Keratinocyte (primary cell): ENCODE results near the gene EPAS1. TPM values are rescaled to one million over a fixed set of nuclear protein-coding genes. Genes with fewer than 3 reads are reported as not detected.

Source experiments
- DNase-seq: peaks from one replicate; pipeline ENCODE4 v3.0.0-alpha.2; 2011; ENCODE audit warnings: low read depth, missing footprints, low spot score
- FAIRE-seq: peaks from 2 replicates; lab custom pipeline; 2011; peaks lifted over from hg19 to GRCh38; lab: Jason Lieb, UNC
- H2AFZ ChIP-seq: 2 replicates; pipeline ENCODE4 v1.6.0; 2012; ENCODE audit warnings: low read length, control low read depth, inconsistent platforms; ENCODE audit not compliant: control insufficient read depth
- H3K27ac ChIP-seq: 2 replicates; pipeline ENCODE4 v1.5.1; 2011; ENCODE audit warnings: low read length; ENCODE audit not compliant: control insufficient read depth, insufficient read depth
- H3K27me3 ChIP-seq: 3 replicates; pipeline ENCODE4 v1.6.0; 2011; ENCODE audit warnings: low read length; ENCODE audit not compliant: control insufficient read depth, insufficient read depth; ENCODE audit errors: extremely low read depth
- H3K36me3 ChIP-seq, 2 experiments: 2 replicates in 1 of 2; 3 replicates in 1 of 2; pipeline ENCODE4 v1.5.1; 2011; ENCODE audit warnings: low read length in 2 of 2, mild to moderate bottlenecking in 1 of 2; ENCODE audit not compliant: control insufficient read depth in 2 of 2, insufficient read depth in 2 of 2; ENCODE audit errors: extremely low read depth in 1 of 2
- H3K4me1 ChIP-seq: 3 replicates; pipeline ENCODE4 v1.5.1; 2011; ENCODE audit warnings: low read length; ENCODE audit not compliant: control insufficient read depth, insufficient read depth; ENCODE audit errors: extremely low read depth
- H3K4me2 ChIP-seq: 3 replicates; pipeline ENCODE4 v1.6.0; 2011; ENCODE audit warnings: low read depth, low read length; ENCODE audit not compliant: control insufficient read depth, insufficient read depth; ENCODE audit errors: extremely low read depth
- H3K4me3 ChIP-seq, 3 experiments: fragments of 200-600 bp in 1 of 3; sonication (generic) in 1 of 3; 2 replicates in 2 of 3; 3 replicates in 1 of 3; pipeline ENCODE4 v1.5.1; 2011 to 2016; ENCODE audit warnings: low read length in 3 of 3, mild to moderate bottlenecking in 3 of 3, control low read depth in 2 of 3, inconsistent platforms in 1 of 3, low read depth in 1 of 3, mixed read lengths in 1 of 3, mixed run types in 1 of 3, moderate library complexity in 1 of 3; ENCODE audit not compliant: control insufficient read depth in 2 of 3, insufficient read depth in 2 of 3; ENCODE audit errors: extremely low read depth in 1 of 3
- H3K79me2 ChIP-seq: 2 replicates; pipeline ENCODE4 v1.6.0; 2012; ENCODE audit warnings: low read length; ENCODE audit not compliant: control insufficient read depth, insufficient read depth
- H3K9ac ChIP-seq: 3 replicates; pipeline ENCODE4 v1.6.0; 2011; ENCODE audit warnings: low read length; ENCODE audit not compliant: control insufficient read depth, insufficient read depth; ENCODE audit errors: extremely low read depth
- H3K9me1 ChIP-seq: 3 replicates; pipeline ENCODE4 v1.6.0; 2011; ENCODE audit warnings: low read length; ENCODE audit not compliant: control insufficient read depth, insufficient read depth; ENCODE audit errors: extremely low read depth
- H3K9me3 ChIP-seq: 2 replicates; pipeline ENCODE4 v1.5.1; 2012; ENCODE audit warnings: low read depth, low read length; ENCODE audit not compliant: control insufficient read depth
- H4K20me1 ChIP-seq: 3 replicates; pipeline ENCODE4 v1.6.0; 2011; ENCODE audit warnings: low read length; ENCODE audit not compliant: control insufficient read depth, insufficient read depth; ENCODE audit errors: extremely low read depth
- EZH2 ChIP-seq: IDR thresholded peaks from one replicate; pipeline ENCODE4 v1.6.1; 2012; ENCODE audit warnings: inconsistent platforms, mild to moderate bottlenecking, low read length, moderate library complexity
- dilution Hi-C: fragments of 300-500 bp; cut with MboI; formaldehyde crosslinking; loops from one replicate; pipeline ENCODE4 v1.7.0; 2020; ENCODE audit warnings: low sequenced_read_pairs; ENCODE audit not compliant: extremely low pct_ligation_motif_present
- polyA plus RNA-seq, 5 experiments: library from polyadenylated mRNA; depleted of rRNA in 3 of 5; stranded (reverse) in 3 of 5; stranded (forward) in 1 of 5; unstranded in 1 of 5; fragments of >200 nt; gene quantifications; 1 replicate in 1 of 5; 2 replicates in 3 of 5; 3 replicates in 1 of 5; pipeline versions ENCODE4 v1.2.1 to v1.2.3, GENCODE V29; 2011 to 2012; ENCODE audit warnings: missing spikeins in 2 of 5, low read depth in 1 of 5, low replicate concordance in 1 of 5
- TF ChIP-seq, protein P1 (sequence below), 3 experiments: IDR thresholded peaks in 1 of 3; conservative IDR thresholded peaks in 1 of 3; optimal IDR thresholded peaks in 1 of 3; 2 replicates in 2 of 3; 3 replicates in 1 of 3; pipeline versions ENCODE3 to v1.5.1; 2011; ENCODE audit warnings: low read length in 3 of 3, mild to moderate bottlenecking in 3 of 3, moderate library complexity in 2 of 3, control low read depth in 1 of 3, inconsistent platforms in 1 of 3; ENCODE audit not compliant: insufficient read depth in 2 of 3; ENCODE audit errors: extremely low read depth in 1 of 3

The EPAS1 gene
- polyA plus RNA-seq, 1 donor (not counting 4 experiments of a cell fraction or from before 2014, with no cell fraction given): 96.7 TPM

DNA sequence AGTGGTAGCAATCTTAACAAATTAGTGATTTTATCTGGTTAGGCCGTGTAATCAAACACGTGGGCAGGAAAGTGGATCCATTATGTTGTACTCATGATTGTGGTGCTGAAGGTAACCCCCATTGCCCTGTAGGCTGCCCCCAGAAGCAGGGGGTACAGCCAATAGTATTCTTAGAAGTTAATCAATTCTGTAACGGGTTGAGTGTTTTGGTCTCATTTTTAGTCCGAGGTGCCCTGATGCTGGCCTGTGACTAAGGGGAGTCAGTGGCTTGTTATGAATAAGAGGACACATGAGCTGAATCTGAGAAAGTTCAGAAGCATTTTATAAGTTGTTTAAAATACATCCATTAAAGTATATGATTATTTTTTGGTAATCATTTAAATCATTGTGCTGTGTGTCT, 8.6 kb downstream of the EPAS1 start:
- Histone ChIP-seq H3K4me2 (peak overlapping the region; percentile 62), H3K27ac (peak overlapping the region; percentile 78), H3K79me2 (peaks cover 85% of the 10 kb centered on the region), H2AFZ (no peak overlapping the region), H3K9ac (peak overlapping the region; percentile 42), H3K9me3 (no peaks in the 10 kb centered on the region), H3K9me1 (no peaks in the 10 kb centered on the region), H3K27me3 (no peaks in the 10 kb centered on the region), H3K4me3 (no peak overlapping the region), H3K4me1 (peaks cover 55% of the 10 kb centered on the region), H4K20me1 (no peaks in the 10 kb centered on the region), H3K36me3 (peaks cover 8 to 9% of the 10 kb centered on the region in 2 experiments)
- dilution Hi-C loops: no loop called here
- no peak for DNase-seq
- FAIRE-seq: no peak
- TF ChIP-seq, protein P1, sequence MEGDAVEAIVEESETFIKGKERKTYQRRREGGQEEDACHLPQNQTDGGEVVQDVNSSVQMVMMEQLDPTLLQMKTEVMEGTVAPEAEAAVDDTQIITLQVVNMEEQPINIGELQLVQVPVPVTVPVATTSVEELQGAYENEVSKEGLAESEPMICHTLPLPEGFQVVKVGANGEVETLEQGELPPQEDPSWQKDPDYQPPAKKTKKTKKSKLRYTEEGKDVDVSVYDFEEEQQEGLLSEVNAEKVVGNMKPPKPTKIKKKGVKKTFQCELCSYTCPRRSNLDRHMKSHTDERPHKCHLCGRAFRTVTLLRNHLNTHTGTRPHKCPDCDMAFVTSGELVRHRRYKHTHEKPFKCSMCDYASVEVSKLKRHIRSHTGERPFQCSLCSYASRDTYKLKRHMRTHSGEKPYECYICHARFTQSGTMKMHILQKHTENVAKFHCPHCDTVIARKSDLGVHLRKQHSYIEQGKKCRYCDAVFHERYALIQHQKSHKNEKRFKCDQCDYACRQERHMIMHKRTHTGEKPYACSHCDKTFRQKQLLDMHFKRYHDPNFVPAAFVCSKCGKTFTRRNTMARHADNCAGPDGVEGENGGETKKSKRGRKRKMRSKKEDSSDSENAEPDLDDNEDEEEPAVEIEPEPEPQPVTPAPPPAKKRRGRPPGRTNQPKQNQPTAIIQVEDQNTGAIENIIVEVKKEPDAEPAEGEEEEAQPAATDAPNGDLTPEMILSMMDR (optimal IDR thresholded peaks at IDR 0.05 in 1 of 3, IDR thresholded peaks at IDR 0.05 in 1 of 3, conservative IDR thresholded peaks at IDR 0.05 in 1 of 3; ENCODE audit: extremely low read depth in 1 of 3, insufficient read depth in 2 of 3, low read length in 3 of 3): no peak
- TF ChIP-seq EZH2: no peak

DNA sequence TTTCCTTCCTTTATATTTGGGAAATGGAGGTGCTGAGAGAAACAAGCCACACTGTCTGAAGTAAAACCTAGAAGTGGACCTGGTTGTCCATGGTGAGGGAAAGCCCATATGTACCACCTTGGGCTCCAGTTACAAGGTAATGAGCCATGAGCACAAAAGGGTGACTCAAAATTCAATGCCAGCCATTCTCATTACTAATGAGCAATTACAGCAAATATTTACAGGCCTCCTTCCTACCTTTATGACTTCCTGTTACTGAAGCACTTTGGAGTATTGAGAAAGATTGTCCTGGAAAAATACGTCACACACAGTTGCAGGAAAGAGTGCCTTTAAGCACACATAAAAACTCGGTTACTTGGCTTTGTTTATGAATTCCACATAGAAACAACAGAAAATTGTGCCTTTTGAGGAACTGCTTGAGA, 9.1 kb downstream of the EPAS1 start:
- DNase-seq (no peak), FAIRE-seq (peak; percentile 69)
- no peak for TF ChIP-seq EZH2
- TF ChIP-seq, protein P1 (optimal IDR thresholded peaks at IDR 0.05 in 1 of 3, IDR thresholded peaks at IDR 0.05 in 1 of 3, conservative IDR thresholded peaks at IDR 0.05 in 1 of 3; ENCODE audit: extremely low read depth in 1 of 3, insufficient read depth in 2 of 3, low read length in 3 of 3): no peak
- H3K4me2 ChIP-seq: peak overlapping the region; percentile 62
- peaks cover 59% of the 10 kb centered on the region for H3K4me1 ChIP-seq
- no peaks in the 10 kb centered on the region for H3K27me3 ChIP-seq
- no peaks in the 10 kb centered on the region for H4K20me1 ChIP-seq
- H3K9me3 ChIP-seq: no peaks in the 10 kb centered on the region
- no peak overlapping the region for H2AFZ ChIP-seq
- no peak overlapping the region for H3K4me3 ChIP-seq
- H3K9me1 ChIP-seq: no peaks in the 10 kb centered on the region
- H3K79me2 ChIP-seq: peaks cover 82% of the 10 kb centered on the region
- dilution Hi-C loops: no loop called here
- peaks cover 8 to 9% of the 10 kb centered on the region in 2 experiments for H3K36me3 ChIP-seq
- peak overlapping the region; percentile 78 for H3K27ac ChIP-seq
- peak overlapping the region; percentile 42 for H3K9ac ChIP-seq
